PC-9 (cell line): ENCODE data around the gene BAIAP3. TPM values are rescaled to one million over a fixed set of nuclear protein-coding genes. Genes with fewer than 3 reads are reported as not detected.

Source experiments
- BruUV-seq: library from RNA; stranded (reverse); fragments of 400-500 nt; replicated peaks from 2 replicates; lab custom pipeline; 2021; lab: Mats Ljungman, UMichigan
- CTCF ChIA-PET: fragments of 300-600 bp; sonication (Branson Sonifier 250); formaldehyde crosslinking; loops from one replicate; lab custom pipeline; 2022; ENCODE audit warnings: antibody characterized with exemption; lab: Charles Lee
- POLR2A ChIA-PET: fragments of 300-600 bp; sonication (Branson Sonifier 250); formaldehyde crosslinking; loops from one replicate; lab custom pipeline; 2022; ENCODE audit warnings: antibody characterized with exemption; ENCODE audit not compliant: unreplicated experiment; lab: Charles Lee
- DNase-seq, 2 experiments: peaks; one replicate each; pipeline versions ENCODE4 v3.0.0 to v3.0.0-alpha.2; 2015 to 2022; ENCODE audit warnings: mixed read lengths in 1 of 2
- H2AFZ ChIP-seq: fragments of 200-600 bp; sonication (generic); 2 replicates; pipeline ENCODE4 v1.8.1; 2017; ENCODE audit warnings: antibody characterized with exemption
- H3F3A ChIP-seq: fragments of 200-600 bp; sonication (generic); 2 replicates; pipeline ENCODE4 v1.8.1; 2017; ENCODE audit warnings: antibody characterized with exemption, mild to moderate bottlenecking, low read depth; ENCODE audit not compliant: insufficient read depth
- H3K27ac ChIP-seq: fragments of 200-600 bp; sonication (generic); 2 replicates; pipeline ENCODE4 v1.6.1; 2016; ENCODE audit warnings: mixed run types
- H3K27me3 ChIP-seq: fragments of 200-600 bp; sonication (generic); 2 replicates; pipeline ENCODE4 v1.6.1; 2016; ENCODE audit warnings: low read depth, mixed run types; ENCODE audit not compliant: insufficient read depth
- H3K36me3 ChIP-seq: fragments of 200-600 bp; sonication (generic); 2 replicates; pipeline ENCODE4 v1.6.1; 2016; ENCODE audit warnings: low read depth, mixed run types
- H3K4me1 ChIP-seq: fragments of 200-600 bp; sonication (generic); replicated peaks from 2 replicates; pipeline ENCODE4 v1.6.1; 2016; ENCODE audit warnings: mixed run types; ENCODE audit not compliant: insufficient read depth
- H3K4me2 ChIP-seq: fragments of 200-600 bp; sonication (generic); 2 replicates; pipeline ENCODE4 v1.6.1; 2017; ENCODE audit warnings: mixed run types
- H3K4me3 ChIP-seq: fragments of 200-600 bp; sonication (generic); 2 replicates; pipeline ENCODE4 v1.6.1; 2016; ENCODE audit warnings: mixed run types
- H3K79me2 ChIP-seq: fragments of 200-600 bp; sonication (generic); 2 replicates; pipeline ENCODE4 v1.6.1; 2017; ENCODE audit warnings: low read depth, mixed run types
- H3K9me2 ChIP-seq: fragments of 200-600 bp; sonication (generic); 2 replicates; pipeline ENCODE4 v1.8.1; 2017; ENCODE audit warnings: mild to moderate bottlenecking; ENCODE audit not compliant: insufficient read depth
- H3K9me3 ChIP-seq: fragments of 200-600 bp; sonication (generic); 2 replicates; pipeline ENCODE4 v1.8.1; 2016; ENCODE audit warnings: low read depth; ENCODE audit not compliant: insufficient read depth
- H4K20me1 ChIP-seq: fragments of 200-600 bp; sonication (generic); 2 replicates; pipeline ENCODE4 v1.8.1; 2017; ENCODE audit not compliant: insufficient read depth
- CTCF ChIP-seq: fragments of 200-600 bp; sonication (generic); conservative IDR thresholded peaks from 2 replicates; pipeline ENCODE4 v1.6.1; 2017; ENCODE audit warnings: mixed run types, antibody characterized with exemption, mild to moderate bottlenecking, moderate library complexity
- EZH2 ChIP-seq: fragments of 200-600 bp; sonication (generic); IDR thresholded peaks from 2 replicates; pipeline ENCODE4 v1.8.0; 2017; ENCODE audit warnings: antibody characterized with exemption, low read depth
- intact Hi-C: fragments of 100-400 bp; cut with micrococcal nuclease; formaldehyde crosslinking; loops from one replicate; pipeline ENCODE4 v1.10.0; 2022; ENCODE audit not compliant: unreplicated experiment
- total RNA-seq: library from RNA; stranded (reverse); gene quantifications from 2 replicates; pipeline ENCODE4 v1.2.3, GENCODE V29; 2021

BAIAP3 gene
- total RNA-seq, 1 experiment from 2014 or later = 35.0 TPM

- H3K9me3 ChIP-seq = no peaks in the 10 kb centered on the region
- H3K27ac ChIP-seq = no peak overlapping the region
- no peak overlapping the region for H3K4me2 ChIP-seq
- H4K20me1 ChIP-seq = no peaks in the 10 kb centered on the region
- H3K27me3 ChIP-seq = no peaks in the 10 kb centered on the region
- no peaks in the 10 kb centered on the region for H3K9me2 ChIP-seq
- no peak for TF ChIP-seq EZH2
- TF ChIP-seq CTCF = no peak
- CTCF ChIA-PET = no interaction called here
- DNase-seq = no peak
- H3K36me3 ChIP-seq = no peaks in the 10 kb centered on the region
- POLR2A ChIA-PET = no interaction called here
- no peak overlapping the region for H3K4me3 ChIP-seq
- H3K4me1 ChIP-seq = peaks cover 15% of the 10 kb centered on the region
- H2AFZ ChIP-seq = no peak overlapping the region
- intact Hi-C loops = no loop called here
- BruUV-seq = no TSS peak
- H3F3A ChIP-seq = no peaks in the 10 kb centered on the region
- no peaks in the 10 kb centered on the region for H3K79me2 ChIP-seq
Observed at GRCh38 chr16:1335996-1336395, 2.6 kb downstream of the BAIAP3 start.

GRCh38 chr16:1336619-1337018, 3.2 kb downstream of the BAIAP3 start:
- Histone ChIP-seq H3K9me2 (no peaks in the 10 kb centered on the region), H3K27me3 (no peaks in the 10 kb centered on the region), H3K27ac (no peak overlapping the region), H3K9me3 (no peaks in the 10 kb centered on the region), H4K20me1 (no peaks in the 10 kb centered on the region), H3K4me3 (no peak overlapping the region), H3K4me1 (peaks cover 10% of the 10 kb centered on the region), H3K4me2 (no peak overlapping the region), H3F3A (no peaks in the 10 kb centered on the region), H3K79me2 (no peaks in the 10 kb centered on the region), H2AFZ (no peak overlapping the region), H3K36me3 (no peaks in the 10 kb centered on the region)
- intact Hi-C loops = no loop called here
- no TSS peak for BruUV-seq
- no peak for DNase-seq
- ChIA-PET CTCF (no interaction called here), POLR2A (no interaction called here)
- TF ChIP-seq EZH2 (no peak), CTCF (no peak)

- no TSS peak for BruUV-seq
- no peaks in the 10 kb centered on the region for H4K20me1 ChIP-seq
- no peak overlapping the region for H3K4me3 ChIP-seq
- H3K27me3 ChIP-seq = no peaks in the 10 kb centered on the region
- ChIA-PET POLR2A (no interaction called here), CTCF (no interaction called here)
- H3K4me2 ChIP-seq = no peak overlapping the region
- H3K27ac ChIP-seq = no peak overlapping the region
- H3K79me2 ChIP-seq = no peaks in the 10 kb centered on the region
- no peaks in the 10 kb centered on the region for H3K9me3 ChIP-seq
- no peaks in the 10 kb centered on the region for H3K36me3 ChIP-seq
- H2AFZ ChIP-seq = no peak overlapping the region
- H3K4me1 ChIP-seq = peaks cover 4% of the 10 kb centered on the region; the same call in 1 of the 2 replicates
- intact Hi-C loops = no loop called here
- no peaks in the 10 kb centered on the region for H3F3A ChIP-seq
- H3K9me2 ChIP-seq = no peaks in the 10 kb centered on the region
- TF ChIP-seq EZH2 (no peak), CTCF (no peak)
- DNase-seq = no peak
Observed at GRCh38 chr16:1337486-1337885, 4.0 kb downstream of the BAIAP3 start.
